K562 (cell line): ENCODE measurements around the gene SGPL1. TPM values are rescaled to one million over a fixed set of nuclear protein-coding genes. Genes with fewer than 3 reads are reported as not detected.

Source experiments
- HNRNPL ChIP-seq: fragments of 200-400 bp; formaldehyde crosslinking; IDR thresholded peaks from 2 replicates; pipeline ENCODE4 v1.6.1; 2017; ENCODE audit warnings: low read depth, mild to moderate bottlenecking, low read length
- NCOA6 ChIP-seq: fragments of 450-650 bp; IDR thresholded peaks from 2 replicates; pipeline ENCODE4 v1.6.1; 2017; ENCODE audit warnings: mild to moderate bottlenecking
- ZNF407 ChIP-seq: fragments of 450-650 bp; IDR thresholded peaks from 2 replicates; pipeline ENCODE4 v1.6.1; 2016; ENCODE audit warnings: low read depth
- polyA plus RNA-seq, 8 experiments: library from polyadenylated mRNA; depleted of rRNA in 4 of 8; stranded (reverse) in 5 of 8; unstranded in 3 of 8; fragments of >200 nt; fragmentation: Nextera tagmentation in 2 of 8; fragmentation: Illumina TruSeq in 1 of 8; extraction: Ambion mirVana in 2 of 8; extraction: Trizol in 1 of 8; gene quantifications; 2 replicates each; pipeline versions ENCODE4 v1.2.1 to v1.2.3, GENCODE V29; 2011 to 2014; ENCODE audit warnings: inconsistent platforms in 1 of 8, missing spikeins in 1 of 8
- total RNA-seq, 7 experiments: library from RNA; depleted of rRNA in 6 of 7; stranded (reverse); fragments of >200 nt in 6 of 7; fragmentation: Illumina TruSeq in 2 of 7; extraction: Trizol in 2 of 7; gene quantifications; 2 replicates each; pipeline versions ENCODE4 v1.2.1 to v1.2.3, GENCODE V29; 2011 to 2021; ENCODE audit warnings: low replicate concordance in 1 of 7

SGPL1 gene
- total and polyA plus RNA-seq, 9 of the 15 experiments (the other 6 are each of a cell fraction or from before 2014, with no cell fraction given) = 6.0 to 18.0 (median 8.7) TPM

- TF ChIP-seq ZNF407 = no peak
- no peak for TF ChIP-seq HNRNPL
- TF ChIP-seq NCOA6 = no peak
Measured at GRCh38 chr10:70901276-70901878, 85.6 kb downstream of the SGPL1 start (continued).
